ENCODE measurements around the gene FCAR. TPM values are rescaled to one million over a fixed set of nuclear protein-coding genes. Genes with fewer than 3 reads are reported as not detected.
"Not testable (repeated sequence)": the region's sequence is repeated elsewhere in the genome, so short reads cannot be mapped to it uniquely, and the experiment has no call there.

The FCAR gene
- total RNA-seq, 4 donors from 2014 or later: 0.29 to 6.3 (median 1.4) TPM; not detected in 1

GRCh38 chr19:54888239-54888638 is 14.2 kb downstream of the FCAR start:
- peaks cover 0 to 54% (median 0%) of the 10 kb centered on the region in 4 donors for H3K27me3 ChIP-seq
- no peak overlapping the region for H3K27ac ChIP-seq (replicated peaks in 1 of 4)

DNA sequence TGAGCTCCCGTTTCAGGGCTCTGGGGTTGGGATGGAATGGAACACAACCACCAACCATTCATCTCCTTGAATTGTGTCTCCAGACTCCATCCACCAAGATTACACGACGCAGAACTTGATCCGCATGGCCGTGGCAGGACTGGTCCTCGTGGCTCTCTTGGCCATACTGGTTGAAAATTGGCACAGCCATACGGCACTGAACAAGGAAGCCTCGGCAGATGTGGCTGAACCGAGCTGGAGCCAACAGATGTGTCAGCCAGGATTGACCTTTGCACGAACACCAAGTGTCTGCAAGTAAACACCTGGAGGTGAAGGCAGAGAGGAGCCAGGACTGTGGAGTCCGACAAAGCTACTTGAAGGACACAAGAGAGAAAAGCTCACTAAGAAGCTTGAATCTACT is 15.5 kb downstream of the FCAR start:
- Histone ChIP-seq H3K27me3 (peaks cover 0 to 52% (median 0%) of the 10 kb centered on the region in 4 donors), H3K36me3 (no peaks in the 10 kb centered on the region), H3K9me3 (no peaks in the 10 kb centered on the region), H3K4me3 (no peak overlapping the region), H3K4me1 (no peaks in the 10 kb centered on the region), H3K27ac (replicated peaks in 1 of 4) (no peak overlapping the region)
- TF ChIP-seq EP300 (IDR thresholded peaks at IDR 0.05) (no peak), POLR2A (IDR thresholded peaks at IDR 0.05; ENCODE audit: low read depth) (no peak), CTCF (IDR thresholded peaks at IDR 0.05) (no peak), POLR2AphosphoS5 (IDR thresholded peaks at IDR 0.05) (no peak)
- intact Hi-C loops (cut with DNase I): no loop called here
- WGBS: 70% methylated on average over 11 of the region's 11 CpGs
- DNase-seq (ENCODE audit: extremely low spot score): no peak

More at GRCh38 chr19:54888239-54888638, 14.2 kb downstream of the FCAR start:
- Histone ChIP-seq H3K4me3 (no peak overlapping the region), H3K36me3 (no peaks in the 10 kb centered on the region), H3K9me3 (no peaks in the 10 kb centered on the region), H3K4me1 (no peaks in the 10 kb centered on the region)
- 89% methylated on average over 10 of the region's 10 CpGs for WGBS
- TF ChIP-seq POLR2AphosphoS5 (IDR thresholded peaks at IDR 0.05): no peak
- no peak for TF ChIP-seq EP300 (IDR thresholded peaks at IDR 0.05)
- TF ChIP-seq POLR2A (IDR thresholded peaks at IDR 0.05; ENCODE audit: low read depth): no peak
- TF ChIP-seq CTCF (IDR thresholded peaks at IDR 0.05): no peak
- DNase-seq (ENCODE audit: extremely low spot score): no peak
- intact Hi-C loops (cut with DNase I): no loop called here

DNA sequence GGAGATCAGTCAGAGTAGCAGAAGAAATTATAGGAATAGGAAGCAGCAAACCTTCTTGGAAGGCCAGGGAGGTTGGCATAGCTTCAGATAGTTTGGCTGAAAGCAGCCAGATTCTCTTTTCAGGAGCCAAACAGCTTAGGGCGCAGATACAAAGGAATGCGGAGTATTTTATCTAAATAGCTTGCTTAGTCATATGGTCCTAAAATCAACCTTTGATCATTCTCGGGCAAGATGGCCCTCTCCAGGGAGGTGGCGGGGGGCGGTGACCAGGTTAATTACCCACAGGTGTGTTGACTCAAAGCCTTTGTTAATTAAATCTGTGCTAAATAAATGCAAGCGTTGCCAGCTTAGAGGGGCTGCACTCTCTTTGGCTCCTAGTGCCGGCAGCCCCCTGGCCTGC is 19.4 kb downstream of the FCAR start:
- DNase-seq (ENCODE audit: extremely low spot score): no peak
- intact Hi-C loops (cut with DNase I): no loop called here
- H3K36me3 ChIP-seq: no peaks in the 10 kb centered on the region
- no peak overlapping the region for H3K27ac ChIP-seq (replicated peaks in 1 of 4)
- TF ChIP-seq POLR2AphosphoS5 (IDR thresholded peaks at IDR 0.05) (no peak), EP300 (IDR thresholded peaks at IDR 0.05) (no peak), POLR2A (IDR thresholded peaks at IDR 0.05; ENCODE audit: low read depth) (no peak), CTCF (IDR thresholded peaks at IDR 0.05) (no peak)
- H3K4me1 ChIP-seq: no peaks in the 10 kb centered on the region
- H3K9me3 ChIP-seq: no peaks in the 10 kb centered on the region
- 26% methylated on average over 7 of the region's 7 CpGs for WGBS
- no peak overlapping the region for H3K4me3 ChIP-seq
- peaks cover 0 to 30% (median 0%) of the 10 kb centered on the region in 4 donors for H3K27me3 ChIP-seq

DNA sequence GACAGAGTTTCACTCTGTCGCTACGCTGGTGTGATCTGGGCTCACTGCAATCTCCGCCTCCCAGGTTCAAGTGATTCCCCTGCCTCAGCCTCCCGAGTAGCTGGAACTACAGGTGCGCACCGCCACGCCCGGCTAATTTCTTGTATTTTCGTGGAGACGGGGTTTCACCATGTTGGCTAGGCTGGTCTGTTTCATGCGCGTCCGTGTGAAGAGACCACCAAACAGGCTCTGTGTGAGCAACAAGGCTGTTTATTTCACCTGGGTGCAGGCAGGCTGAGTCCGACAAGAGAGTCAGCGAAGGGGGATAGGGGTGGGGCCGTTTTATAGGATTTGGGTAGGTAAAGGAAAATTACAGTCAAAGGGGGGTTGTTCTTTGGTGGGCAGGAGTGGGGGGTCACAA is 20.1 kb downstream of the FCAR start:
- H3K36me3 ChIP-seq; H3K9me3 ChIP-seq; H3K27ac ChIP-seq (replicated peaks in 1 of 4); intact Hi-C loops (cut with DNase I); H3K4me3 ChIP-seq; DNase-seq (ENCODE audit: extremely low spot score); H3K4me1 ChIP-seq: not testable (repeated sequence)
- 88% methylated on average over 16 of the region's 16 CpGs for WGBS
- peaks cover 0 to 30% (median 0%) of the 10 kb centered on the region in 4 donors for H3K27me3 ChIP-seq

DNA sequence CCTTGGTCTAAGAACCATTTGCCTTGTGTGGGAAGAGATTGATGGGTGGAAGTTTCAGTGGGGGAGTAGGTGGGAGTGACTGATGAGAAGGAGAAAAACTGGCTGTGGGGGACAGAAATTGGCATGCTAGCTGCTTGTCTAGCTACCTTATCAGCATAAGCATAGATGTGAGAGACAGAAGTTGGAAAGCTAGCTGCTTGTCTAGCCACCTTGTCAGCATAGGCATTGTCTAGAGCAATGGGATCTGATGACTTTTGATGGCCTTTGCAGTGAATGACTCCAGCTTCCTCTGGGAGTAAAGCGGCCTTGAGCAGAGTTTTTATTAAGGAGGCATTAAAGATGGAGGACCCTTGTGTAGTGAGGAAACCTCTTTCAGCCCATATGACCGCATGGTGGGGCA is 22.0 kb downstream of the FCAR start:
- TF ChIP-seq POLR2AphosphoS5 (IDR thresholded peaks at IDR 0.05) (no peak), EP300 (IDR thresholded peaks at IDR 0.05) (no peak), CTCF (IDR thresholded peaks at IDR 0.05) (no peak), POLR2A (IDR thresholded peaks at IDR 0.05; ENCODE audit: low read depth) (no peak)

GRCh38 chr19:54898685-54899084 is 24.6 kb downstream of the FCAR start:
- H3K36me3 ChIP-seq; H3K4me3 ChIP-seq; H3K4me1 ChIP-seq; DNase-seq (ENCODE audit: extremely low spot score); H3K9me3 ChIP-seq; H3K27ac ChIP-seq (replicated peaks in 1 of 4); intact Hi-C loops (cut with DNase I): not testable (repeated sequence)
- 64% methylated on average over 7 of the region's 7 CpGs for WGBS
- peaks cover 0 to 21% (median 0%) of the 10 kb centered on the region in 4 donors for H3K27me3 ChIP-seq

More for the DNA sequence above, 22.0 kb downstream of the FCAR start:
- no peak overlapping the region for H3K4me3 ChIP-seq
- peaks cover 0 to 37% (median 0%) of the 10 kb centered on the region in 4 donors for H3K27me3 ChIP-seq
- WGBS: 87% methylated on average over 2 of the region's 2 CpGs
- H3K27ac ChIP-seq (replicated peaks in 1 of 4): no peak overlapping the region
- H3K36me3 ChIP-seq: no peaks in the 10 kb centered on the region
- H3K4me1 ChIP-seq: no peaks in the 10 kb centered on the region
- intact Hi-C loops (cut with DNase I): no loop called here
- H3K9me3 ChIP-seq: no peaks in the 10 kb centered on the region
- DNase-seq (ENCODE audit: extremely low spot score): no peak

DNA sequence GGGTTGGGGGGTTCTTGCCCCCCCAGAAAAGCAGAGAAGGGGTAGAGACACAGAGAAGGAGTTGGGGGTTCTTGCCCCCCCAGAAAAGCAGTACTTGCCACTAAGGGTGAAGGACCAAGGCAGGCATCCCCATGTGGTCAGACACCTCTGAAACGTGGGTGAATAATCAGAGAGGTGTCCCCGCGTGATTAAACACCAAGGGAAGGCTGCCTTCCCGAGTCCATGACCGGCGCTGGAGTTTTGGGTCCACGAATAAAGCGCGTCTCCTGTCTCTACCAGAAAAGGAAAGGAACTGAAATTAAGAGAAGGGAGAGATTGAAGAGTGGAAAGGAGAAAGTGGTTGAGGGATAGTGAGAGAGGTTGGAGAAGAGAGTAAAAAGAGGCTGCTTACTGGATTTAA is 25.6 kb downstream of the FCAR start:
- intact Hi-C loops (cut with DNase I); H3K36me3 ChIP-seq; H3K4me3 ChIP-seq; H3K27ac ChIP-seq (replicated peaks in 1 of 4); H3K4me1 ChIP-seq; DNase-seq (ENCODE audit: extremely low spot score); H3K9me3 ChIP-seq: not testable (repeated sequence)
- 75% methylated on average over 9 of the region's 9 CpGs for WGBS
- H3K27me3 ChIP-seq: peaks cover 0 to 15% (median 0%) of the 10 kb centered on the region in 4 donors

GRCh38 chr19:54901153-54901552 is 27.1 kb downstream of the FCAR start:
- intact Hi-C loops (cut with DNase I); H3K4me3 ChIP-seq; H3K9me3 ChIP-seq; DNase-seq (ENCODE audit: extremely low spot score); H3K27ac ChIP-seq (replicated peaks in 1 of 4); H3K4me1 ChIP-seq; H3K36me3 ChIP-seq: not testable (repeated sequence)
- WGBS: 66% methylated on average over 8 of the region's 8 CpGs
- H3K27me3 ChIP-seq: peaks cover 0 to 27% (median 0%) of the 10 kb centered on the region in 4 donors
